GM18520 (cell line): ENCODE results near the gene SNORC.
"Not testable (repeated sequence)": the region's sequence is repeated elsewhere in the genome, so short reads cannot be mapped to it uniquely, and the experiment has no call there.

ENCODE experiments used
- ATAC-seq: cut with Tn5 transposase; IDR thresholded peaks from one replicate; pipeline ENCODE4 v1.9.1; 2021; ENCODE audit not compliant: unreplicated experiment

Gene SNORC

DNA sequence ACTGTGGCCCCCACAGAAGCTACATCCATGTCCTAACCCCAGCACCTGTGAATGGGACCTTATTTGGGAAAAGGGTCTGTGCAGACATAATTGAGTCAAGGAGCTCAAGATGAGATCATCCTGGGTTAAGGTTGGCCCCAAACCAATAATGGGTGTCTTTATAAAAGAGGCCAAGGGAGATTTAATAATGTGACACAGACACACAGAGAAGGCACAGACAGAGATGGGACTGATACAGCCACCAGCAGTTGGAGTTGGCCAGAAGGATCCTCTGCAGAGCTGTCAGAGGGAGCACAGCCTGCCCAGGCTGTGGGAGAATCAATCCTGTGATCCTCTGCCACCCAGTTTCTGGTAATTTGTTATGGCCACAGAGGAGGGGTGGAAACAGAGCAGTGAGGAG, 26.0 kb downstream of the SNORC start:
- ATAC-seq: no peak

DNA sequence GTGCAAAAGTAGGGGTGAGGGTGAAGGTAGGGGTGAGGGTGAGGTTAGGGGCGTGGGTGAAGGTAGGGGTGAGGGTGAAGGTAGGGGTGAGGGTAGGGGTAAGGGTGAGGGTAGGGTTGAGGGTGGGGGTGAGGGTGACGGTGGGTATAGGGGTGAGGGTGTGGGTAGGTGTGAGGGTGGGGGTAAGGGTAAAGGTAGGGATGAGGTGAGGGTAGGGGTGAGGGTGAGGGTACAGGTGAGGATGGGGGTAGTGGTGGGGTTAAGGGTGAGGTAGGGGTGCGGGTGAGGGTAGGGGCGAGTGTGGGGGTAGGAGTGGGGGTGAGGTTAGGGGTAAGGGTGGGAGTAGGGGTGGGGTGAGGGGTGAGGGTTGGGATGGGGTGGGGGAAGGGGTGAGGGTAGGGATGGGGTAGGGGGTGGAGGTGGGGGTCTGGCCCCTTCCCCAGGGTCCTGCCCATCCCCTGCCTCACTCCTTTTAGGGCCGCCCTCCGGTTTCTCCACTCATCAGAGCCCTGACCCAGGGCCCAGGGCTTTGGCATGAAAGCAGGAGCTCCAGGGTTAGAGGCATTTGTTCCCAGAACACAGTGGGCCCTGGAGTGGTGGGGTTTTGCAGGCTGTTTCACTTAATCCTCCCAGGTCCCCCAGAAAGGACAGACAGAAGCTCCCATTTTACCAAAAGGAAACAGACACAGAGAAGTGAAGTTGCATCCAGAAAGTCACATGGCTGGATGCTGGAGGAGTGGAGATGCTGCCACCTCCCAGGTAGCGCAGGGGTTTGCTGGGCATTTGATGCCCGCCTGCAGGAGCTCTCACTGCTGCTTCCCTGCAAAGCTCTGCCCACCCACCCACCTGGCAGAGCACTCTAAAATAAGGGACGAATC, 26.9 kb downstream of the SNORC start:
- ATAC-seq: no peak

GRCh38 chr2:232897598-232898408, 27.7 kb downstream of the SNORC start:
- ATAC-seq: no peak

DNA sequence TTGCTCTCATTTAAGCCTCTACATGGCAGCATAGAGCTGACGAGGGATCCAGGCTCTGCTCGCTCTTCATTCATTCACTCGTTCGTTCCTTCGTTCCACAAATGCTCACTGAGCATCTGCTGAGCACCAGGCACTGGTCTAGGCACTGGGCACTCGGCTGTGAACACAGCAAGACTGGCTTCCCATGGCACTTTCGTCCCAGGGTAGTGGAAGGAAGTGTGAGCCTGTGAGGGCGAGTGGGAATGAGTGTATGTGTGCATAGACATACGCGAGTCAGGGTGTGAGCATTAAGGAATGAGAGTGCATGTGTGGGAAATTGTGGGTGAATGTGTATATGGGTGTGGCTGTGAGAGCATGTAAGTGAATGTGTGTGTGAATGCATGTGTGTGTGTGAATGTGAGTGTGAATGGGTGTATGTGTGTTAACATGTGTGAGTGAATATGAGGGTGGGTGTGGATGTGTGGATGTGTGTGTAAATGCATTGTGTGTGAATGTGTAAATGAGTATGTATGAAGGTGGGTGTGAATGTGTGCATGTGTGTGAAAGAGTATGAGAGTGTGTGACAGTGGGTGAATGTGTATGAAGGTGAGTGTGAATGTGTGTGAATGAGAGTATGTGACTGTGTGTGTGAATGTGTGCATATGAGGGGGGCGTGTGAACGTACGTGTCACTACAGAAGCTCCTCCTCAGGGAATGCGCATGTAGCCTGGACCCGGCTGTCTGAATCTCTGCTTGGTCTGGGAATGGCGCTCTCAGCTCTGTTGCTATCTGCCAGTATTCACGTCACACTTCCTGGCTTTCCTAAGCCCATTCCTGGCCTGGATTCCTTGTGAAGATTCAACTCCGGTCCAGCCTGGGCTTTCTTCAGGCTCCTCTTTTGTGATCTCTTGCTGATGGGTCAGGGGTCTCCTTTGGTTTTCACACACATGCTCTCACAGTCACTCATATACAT, 28.8 kb downstream of the SNORC start:
- no peak for ATAC-seq

- no peak for ATAC-seq
These were observed 31.0 kb downstream of the SNORC start for GRCh38 chr2:232900811-232901735.

DNA sequence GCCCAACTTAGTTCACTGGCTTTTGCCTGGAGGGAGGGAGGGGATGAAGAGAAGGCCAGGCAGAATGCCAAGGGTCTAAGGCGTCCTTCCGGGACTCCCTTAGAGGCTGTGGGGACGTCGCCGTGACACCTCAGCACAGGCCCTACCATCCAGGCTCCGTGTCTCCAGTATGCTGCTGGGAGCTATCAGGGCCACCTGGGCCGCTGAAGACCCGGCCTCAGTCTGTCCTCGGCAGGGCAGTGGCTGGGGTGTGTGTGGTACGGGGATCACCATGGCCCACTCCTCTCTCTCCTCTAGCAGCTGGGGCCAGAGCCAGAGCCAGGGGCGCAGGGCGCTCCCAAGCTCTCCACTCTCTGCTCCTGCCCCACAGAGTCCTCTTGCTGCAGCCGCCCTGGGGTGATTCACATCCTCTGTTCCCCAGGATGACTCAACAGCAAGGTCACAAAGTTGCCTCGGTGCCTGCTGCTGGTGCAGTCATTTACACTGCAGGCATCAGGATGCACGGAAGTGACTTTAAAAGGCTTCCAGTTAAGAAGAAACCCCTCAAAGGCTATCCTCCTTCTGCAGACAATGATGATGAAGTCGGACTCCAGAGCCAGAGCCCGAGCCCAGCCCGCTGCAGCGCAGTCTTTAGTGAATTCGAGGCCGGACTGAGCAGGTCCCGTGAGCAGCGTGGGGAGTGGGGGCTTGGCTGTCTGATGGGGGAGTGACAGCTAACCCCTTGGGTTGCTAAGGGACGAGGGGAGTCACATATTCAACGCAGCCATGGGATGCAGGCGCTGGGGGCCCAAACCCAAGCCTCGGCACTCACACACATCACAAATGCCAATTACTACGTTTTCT, 31.9 kb downstream of the SNORC start:
- ATAC-seq: no peak

DNA sequence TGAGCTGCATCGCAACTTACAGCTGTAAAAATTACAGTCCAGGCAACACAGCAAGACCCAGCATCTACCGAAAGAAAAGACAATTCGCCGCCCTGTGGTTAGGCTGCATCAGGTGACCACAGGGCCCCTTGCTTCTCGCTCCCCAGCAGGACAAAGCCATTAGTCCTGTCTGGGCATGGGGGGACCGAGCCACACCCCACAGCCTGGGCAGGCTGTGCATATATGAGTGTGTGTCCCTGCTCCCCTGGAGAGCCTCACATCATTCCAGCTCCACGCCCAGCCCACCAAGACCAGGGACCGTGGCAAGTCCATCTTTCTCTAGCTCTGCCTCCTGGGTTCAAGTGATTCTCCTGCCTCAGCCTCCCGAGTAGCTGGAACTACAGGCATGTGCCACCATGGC, 33.9 kb downstream of the SNORC start:
- ATAC-seq: no peak

DNA sequence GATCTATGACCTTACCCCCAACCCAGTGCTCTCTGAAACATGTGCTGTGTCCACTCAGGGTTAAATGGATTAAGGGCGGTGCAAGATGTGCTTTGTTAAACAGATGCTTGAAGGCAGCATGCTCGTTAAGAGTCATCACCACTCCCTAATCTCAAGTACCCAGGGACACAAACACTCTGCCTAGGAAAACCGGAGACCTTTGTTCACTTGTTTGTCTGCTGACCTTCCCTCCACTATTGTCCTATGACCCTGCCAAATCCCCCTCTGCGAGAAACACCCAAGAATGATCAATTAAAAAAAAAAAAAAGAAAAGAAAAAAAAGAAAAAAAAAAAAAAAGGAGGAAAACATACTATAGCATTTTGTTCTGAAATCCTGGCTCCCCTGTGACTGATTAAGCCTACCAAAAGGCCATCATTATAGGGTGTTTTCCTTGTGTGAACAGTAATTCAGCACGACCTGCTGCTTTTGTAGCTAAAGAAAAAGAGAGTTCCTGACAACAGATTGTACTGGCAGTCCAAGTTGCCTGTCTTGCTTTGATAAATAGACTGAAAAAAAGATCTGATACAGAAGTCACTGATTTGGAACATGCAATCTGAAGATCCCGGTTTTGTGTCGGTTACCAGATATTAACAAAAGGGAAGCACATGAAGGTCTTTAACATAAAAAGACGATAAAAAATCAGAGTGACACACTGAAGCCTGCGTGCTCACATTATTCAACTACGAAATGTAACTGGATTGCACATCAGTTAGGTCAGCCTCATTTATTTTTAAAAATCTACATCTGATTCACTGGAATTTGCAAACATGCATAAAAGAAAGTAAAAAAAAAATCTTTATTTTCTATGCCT, 37.0 kb downstream of the SNORC start:
- ATAC-seq: not testable (repeated sequence)

GRCh38 chr2:232907718-232908085, 37.6 kb downstream of the SNORC start:
- ATAC-seq: not testable (repeated sequence)

DNA sequence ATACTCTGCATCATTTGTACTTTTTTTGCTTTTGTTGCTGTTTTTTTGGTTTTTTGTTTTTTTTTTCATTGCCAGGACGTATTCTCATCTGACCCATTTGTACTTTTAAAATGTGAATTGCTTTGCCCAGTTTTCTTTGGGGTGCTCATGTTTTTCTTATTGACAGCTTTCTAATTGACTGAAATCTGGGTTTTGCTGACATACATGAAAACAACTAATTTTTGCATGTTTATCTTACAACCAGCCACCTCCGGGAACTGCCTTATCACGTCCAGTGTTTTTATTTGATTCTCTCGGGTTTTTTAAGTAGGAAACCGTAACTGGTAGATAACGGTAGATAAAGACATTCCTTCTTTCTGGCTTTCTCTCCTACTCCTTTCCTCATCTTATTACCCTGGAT, 38.6 kb downstream of the SNORC start:
- no peak for ATAC-seq

GRCh38 chr2:232910376-232910775, 40.3 kb downstream of the SNORC start:
- no peak for ATAC-seq

DNA sequence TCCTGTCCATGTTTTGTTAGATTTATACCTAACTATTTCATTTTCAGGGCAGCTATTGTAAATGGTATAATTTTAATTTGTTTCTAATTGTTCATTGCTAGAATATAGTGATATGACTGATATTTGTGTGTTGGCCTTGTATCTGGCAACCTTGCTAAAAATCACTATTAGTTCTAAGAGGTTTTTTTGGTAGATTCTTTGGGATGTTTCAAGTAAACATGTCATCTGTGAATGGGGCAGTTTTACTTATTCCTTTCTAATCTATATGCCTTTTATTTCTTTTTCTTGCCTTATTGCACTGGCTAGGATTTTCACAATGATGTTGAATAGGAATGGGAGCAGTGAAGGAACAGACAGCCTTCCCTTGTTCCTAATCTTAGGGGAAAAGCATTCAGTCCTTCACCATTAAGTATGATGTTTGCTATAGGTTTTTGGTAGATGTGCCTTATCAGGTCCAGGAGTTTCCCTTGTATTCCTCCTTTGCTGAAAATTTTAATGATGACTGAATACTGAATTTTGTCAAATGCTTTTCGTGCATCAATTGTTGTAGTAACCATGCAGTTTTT, 41.7 kb downstream of the SNORC start:
- ATAC-seq: no peak

- ATAC-seq: no peak
These were observed 43.8 kb downstream of the SNORC start for GRCh38 chr2:232913903-232914302.

- ATAC-seq: no peak
These were observed 49.1 kb downstream of the SNORC start for GRCh38 chr2:232919141-232919540.

DNA sequence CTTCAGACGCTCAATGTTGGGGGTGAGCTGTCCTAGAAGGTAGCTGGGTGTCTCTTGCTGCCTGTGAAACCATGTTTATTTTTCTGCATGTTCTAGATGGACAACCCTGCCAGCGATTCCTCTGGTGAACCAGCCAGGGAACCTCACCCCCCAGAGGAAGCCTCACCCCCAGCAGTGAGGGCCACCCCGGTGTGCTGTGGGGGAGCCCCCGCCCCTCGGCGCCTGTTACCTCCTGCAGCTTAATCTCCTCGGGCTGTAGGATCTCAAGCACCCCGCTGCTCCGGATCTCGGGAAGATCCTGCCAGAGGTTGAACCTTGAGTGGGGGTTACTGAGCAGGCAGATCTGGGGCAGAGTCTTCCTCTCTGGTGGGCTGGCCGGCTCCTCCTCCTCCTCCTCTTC, 50.0 kb downstream of the SNORC start:
- ATAC-seq: no peak

DNA sequence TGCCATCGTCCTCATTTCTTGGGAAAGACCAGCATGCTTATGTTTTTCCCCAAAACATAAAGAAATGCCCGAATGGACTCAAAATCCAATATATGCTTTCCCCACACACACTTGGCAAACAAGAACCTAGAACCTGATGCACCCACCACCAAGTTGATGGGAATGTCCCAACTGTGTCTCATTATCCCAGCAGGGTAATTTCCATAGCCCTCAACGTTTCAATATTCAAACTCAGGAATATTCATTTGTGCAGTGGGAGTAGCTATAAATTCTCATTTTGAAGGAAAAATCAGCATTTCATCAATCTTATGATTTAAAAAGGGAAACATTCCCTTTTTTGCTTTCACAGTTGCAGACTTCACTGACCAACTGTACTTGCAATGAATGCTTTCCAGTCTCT, 50.7 kb downstream of the SNORC start:
- no peak for ATAC-seq

GRCh38 chr2:232924433-232924832, 54.4 kb downstream of the SNORC start:
- ATAC-seq: no peak
